Stimulated activated CD4-positive, alpha-beta T cell treated with anti-CD3 and anti-CD28 coated beads, Interleukin-2, amount 100 ng/mL, for 48 hours (primary cell): ENCODE measurements around the gene GDF3.
"Not testable (repeated sequence)": the region's sequence is repeated elsewhere in the genome, so short reads cannot be mapped to it uniquely, and the experiment has no call there.

Experiments used
- DNase-seq, 2 donors: peaks; one replicate each; pipeline ENCODE4 v3.0.0-alpha.2; 2020

Gene GDF3

DNA sequence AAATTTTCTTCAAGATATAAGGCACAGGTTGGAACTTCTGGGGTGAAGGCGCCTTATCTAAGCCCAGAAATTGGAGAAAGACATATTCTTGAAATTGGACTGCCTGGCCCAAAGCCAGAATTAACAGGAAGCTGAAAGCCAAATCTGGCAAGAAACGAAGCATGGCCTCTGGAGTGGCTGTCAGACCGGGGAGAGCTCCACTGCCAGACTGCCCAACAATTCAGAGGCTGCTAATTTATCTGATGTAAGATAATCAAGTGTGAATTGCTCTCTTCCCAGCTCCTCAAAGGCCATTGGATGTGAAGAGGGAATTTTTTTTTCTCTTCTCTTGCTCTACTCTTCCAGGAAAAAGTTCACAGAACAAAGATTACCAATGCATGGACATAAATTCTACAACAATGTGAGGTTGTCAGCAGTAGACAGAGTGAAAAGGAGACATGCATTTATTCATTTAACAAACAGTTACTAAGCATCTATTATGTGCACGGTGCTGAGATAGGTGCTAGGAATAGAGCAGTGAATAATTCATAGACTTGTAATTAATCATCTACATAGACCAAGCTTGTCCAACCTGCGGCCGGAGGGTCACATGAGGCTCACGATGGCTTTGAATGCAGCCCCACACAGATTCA, at the start of gene GDF3:
TSS of gene GDF3 (minus strand) at position 210 of the 632 bp plus-strand sequence. CDS start at position 163, 47 bp downstream.
- no peak for DNase-seq

GRCh38 chr12:7732993-7733392, 37.4 kb upstream of the GDF3 start:
- DNase-seq: no peak

- no peak for DNase-seq
Measured at GRCh38 chr12:7731486-7731885, 35.9 kb upstream of the GDF3 start.

DNA sequence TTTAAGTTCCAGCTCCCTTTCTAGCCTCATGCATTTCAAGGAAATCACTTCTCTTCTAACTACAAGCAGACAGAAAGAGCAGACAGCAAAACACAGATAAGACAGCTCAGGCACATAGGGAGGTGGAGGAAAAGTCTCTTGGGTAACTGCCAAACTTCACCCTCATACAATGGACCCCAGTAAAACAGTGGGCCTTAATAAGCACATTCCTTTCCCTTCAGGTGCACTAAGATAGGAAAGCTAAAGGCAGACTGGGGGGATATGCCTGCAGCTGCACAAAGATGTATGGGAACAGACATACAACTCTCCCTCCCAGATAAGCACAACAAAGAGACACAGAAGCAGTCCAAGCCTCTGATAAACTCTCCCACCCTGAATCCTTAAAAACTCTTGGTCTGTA, 35.4 kb upstream of the GDF3 start:
- DNase-seq: not testable (repeated sequence)

- DNase-seq: no peak
Measured at GRCh38 chr12:7729746-7730145, 34.2 kb upstream of the GDF3 start.

- DNase-seq: no peak
Measured at GRCh38 chr12:7723926-7724325, 28.4 kb upstream of the GDF3 start.

GRCh38 chr12:7719946-7720730, 24.6 kb upstream of the GDF3 start:
- no peak for DNase-seq

DNA sequence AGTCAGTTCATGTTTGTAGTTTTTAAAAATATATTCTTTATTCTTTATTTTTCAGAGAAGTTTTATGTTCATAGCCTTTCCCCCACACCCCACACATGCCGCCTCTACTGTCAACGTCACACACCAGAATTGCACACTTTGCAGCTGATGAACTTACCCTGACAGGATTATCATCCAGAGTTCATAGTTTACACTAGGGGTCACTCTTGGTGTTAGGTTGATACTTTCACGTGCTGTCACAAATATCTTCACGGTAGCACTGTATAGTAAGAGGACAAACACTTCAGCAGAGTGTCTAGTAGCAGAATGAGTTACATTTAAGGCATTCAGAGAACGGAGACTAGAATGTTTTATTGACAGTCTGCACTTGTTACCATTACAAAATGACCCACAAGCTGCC, 20.8 kb upstream of the GDF3 start:
- no peak for DNase-seq

DNA sequence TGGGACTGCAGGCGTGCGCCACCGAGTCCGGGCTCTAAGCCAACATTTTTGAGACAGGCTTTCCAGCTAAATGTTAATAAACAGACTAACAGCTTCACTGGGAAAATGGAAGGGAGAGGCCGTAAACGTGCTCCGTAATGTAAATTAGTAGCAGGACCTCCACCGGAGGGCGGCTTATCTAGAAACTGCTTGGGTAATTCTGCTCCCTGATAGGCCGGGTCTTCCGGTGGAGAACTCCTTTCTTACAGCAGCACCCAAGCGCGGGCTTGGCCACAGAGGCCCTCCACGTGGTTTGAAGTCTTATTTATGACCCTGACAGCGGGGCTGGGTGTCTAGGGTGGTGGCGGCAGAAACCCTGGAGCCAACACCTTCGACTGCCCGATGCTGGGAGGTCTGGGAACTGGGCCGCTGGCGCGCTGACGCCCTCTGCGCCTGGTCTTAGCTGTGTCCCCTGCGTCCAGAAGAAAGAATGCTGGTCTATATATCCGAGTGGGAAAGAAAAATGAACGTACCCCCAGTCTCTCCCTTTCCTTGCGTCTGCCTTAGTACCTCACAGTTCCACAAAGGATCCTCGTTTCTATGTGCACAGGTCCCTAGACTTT, 17.4 kb upstream of the GDF3 start:
- DNase-seq: no peak

DNA sequence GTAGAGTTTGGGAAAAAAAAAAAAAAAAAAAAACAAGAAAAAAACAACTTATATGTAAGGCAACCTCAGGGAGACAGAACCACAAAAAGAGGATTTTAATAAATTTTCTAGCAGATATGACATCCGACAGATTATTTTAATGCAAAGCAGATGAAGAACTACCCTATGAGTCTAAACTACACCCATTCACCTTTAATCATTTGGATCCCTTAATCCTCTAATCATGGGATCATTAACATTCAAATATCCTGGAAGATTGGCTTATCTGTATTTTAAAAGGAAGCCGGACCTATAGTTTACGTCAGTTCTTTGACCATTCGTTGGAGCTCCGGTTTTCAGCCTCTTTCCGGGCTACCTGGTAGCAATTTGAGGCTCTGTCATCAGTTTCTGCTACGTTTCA, 15.6 kb upstream of the GDF3 start, which contains the start of gene DPPA3:
TSS of gene DPPA3 (plus strand) at position 301 of the 400 bp plus-strand sequence. CDS start 138 bp downstream, outside the sequence.
- DNase-seq: no peak

DNA sequence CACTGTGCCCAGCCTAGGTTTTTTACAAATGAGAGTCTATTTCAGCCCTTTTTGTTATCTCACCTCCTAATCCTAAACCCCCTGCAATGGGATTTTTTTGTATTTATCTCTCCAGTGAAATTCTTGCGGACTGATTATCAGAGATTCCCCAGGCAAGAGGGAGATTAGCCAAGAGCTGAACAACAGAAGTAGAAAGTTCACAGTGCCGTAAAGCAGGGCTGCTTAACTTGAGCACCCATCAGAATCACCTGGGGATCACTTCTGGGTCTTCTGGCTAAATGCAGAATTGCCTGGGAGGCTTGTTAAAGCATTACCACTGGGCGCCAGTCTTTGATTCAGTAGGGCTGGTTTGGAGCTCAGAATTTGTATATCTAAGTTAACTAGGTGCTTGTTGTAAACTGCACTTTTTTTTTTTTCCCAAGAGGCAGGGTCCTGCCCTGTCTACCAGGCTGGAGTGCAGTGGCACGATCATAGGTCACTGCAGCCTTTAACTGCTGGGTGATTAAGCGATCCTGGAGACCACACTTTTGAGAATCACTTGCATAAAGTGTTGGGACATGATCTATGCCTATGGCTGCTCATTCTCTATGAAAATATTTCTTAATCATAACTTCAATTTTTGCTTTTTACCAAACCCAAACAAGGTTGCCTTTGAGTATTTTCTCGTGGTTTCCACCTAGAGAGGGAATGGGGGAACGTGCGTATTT, 14.5 kb upstream of the GDF3 start:
- no peak for DNase-seq

DNA sequence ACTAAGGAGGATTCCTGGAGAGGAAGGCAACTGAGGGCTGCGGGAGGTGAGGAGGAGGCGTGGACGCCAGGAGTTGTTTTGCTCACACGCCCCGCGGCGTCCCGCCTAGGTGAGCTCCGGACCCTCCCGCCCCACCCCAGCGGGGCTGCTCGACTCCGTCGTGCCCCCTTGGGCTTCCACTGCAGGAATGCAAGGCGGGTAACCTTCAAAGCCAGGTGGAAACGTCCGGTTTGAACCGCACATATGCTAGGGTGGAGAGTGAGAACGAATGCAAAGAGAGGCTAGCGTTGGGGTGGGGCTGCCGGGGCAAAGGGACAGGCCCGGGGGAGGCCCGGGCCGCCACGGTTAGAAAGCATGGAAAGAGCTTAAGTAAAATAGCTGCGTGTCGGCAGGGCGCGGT, 10.3 kb upstream of the GDF3 start:
- DNase-seq: no peak

- DNase-seq: no peak
Measured at GRCh38 chr12:7695237-7695560, 376 bp downstream of the GDF3 start.

DNA sequence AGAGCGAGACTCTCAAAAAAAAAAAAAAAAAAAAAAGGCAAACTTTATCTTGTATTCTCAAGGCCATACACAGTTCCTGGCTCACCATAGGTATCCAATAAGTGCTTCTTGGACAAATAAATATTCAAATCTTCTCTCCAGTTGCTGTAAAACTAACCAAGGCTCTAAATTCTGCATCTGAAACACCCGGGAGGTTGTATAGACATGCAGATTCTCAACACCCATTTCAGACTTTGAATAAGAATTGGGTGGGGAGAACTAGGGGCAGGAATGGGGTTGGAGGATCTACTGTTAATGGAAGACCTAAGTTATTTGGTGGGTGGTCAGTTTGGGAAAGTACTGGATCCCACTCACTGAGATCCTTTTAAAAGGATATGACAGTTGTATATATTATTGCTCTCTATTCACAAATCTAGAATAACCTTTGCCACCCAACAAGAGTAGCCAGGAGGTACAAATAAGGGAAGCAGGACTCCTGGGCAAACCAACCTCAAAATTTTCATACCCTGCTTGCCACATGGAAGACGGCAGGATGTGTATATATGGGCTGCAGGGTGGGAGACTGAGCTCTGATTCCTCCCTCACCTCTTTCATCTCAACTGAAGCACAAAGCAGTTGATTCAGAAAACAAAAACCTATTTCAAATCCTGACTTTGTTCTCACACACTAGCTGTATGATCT, 879 bp downstream of the GDF3 start:
- no peak for DNase-seq

DNA sequence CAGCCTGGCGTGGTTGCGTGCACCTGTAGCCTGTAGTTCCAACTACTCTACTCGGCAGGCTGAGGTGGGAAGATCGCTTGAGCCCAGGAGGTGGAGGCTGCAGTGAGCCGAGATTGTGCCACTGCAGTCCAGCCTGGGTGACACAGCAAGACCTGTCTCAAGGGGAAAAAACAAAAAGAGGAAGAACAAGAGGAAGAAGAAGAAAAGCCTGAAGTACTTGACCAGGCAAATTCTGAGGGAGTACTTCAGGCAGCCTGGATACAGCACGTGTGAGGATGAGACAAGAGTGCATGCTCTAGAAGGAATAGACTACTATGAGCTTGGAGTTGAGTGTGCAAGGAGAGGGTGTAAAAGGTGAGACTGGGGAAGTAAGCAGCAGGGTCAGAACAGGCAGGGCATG, 1.8 kb downstream of the GDF3 start:
- DNase-seq: no peak

DNA sequence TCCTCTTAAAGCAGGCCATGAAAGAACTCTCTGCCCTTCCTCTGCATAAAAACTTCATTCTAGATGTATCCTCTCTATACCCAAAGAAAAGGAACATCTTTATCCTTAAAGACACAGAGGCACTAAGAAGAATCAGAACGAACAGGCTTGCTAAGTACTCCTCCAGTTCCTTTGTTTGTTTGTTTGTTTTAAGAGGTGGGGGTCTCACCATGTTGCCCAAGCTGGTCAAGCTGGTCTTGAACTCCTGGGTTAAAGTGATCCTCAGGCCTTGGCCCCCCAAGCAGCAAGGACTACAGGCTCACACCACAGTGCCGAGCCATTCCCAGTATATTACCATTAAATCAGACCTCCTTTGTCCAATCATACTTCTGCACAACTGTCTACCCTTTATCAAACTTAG, 14.0 kb downstream of the GDF3 start:
- DNase-seq: no peak

GRCh38 chr12:7679251-7680045, 16.1 kb downstream of the GDF3 start:
- no peak for DNase-seq

DNA sequence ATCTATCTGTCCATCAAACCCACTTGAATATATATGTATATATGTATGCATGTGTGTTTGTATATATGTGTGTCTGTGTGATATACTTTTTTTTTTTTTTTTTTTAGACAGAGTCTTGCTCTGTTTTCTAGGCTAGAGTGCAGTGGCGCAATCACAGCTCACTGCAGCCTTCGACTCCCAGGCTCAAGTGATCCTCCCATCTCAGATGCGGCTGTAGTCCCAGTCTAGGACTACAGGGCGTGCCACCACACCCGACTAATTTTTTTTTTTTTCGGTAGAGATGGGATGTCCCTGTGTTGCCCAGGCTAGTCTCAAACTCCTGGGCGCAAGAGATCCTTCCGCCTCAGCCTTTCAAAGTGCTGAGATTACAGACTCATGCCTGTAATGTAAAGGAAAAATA, 16.8 kb downstream of the GDF3 start:
- no peak for DNase-seq

- not testable (repeated sequence) for DNase-seq
Measured at GRCh38 chr12:7677432-7677888, 18.1 kb downstream of the GDF3 start.

DNA sequence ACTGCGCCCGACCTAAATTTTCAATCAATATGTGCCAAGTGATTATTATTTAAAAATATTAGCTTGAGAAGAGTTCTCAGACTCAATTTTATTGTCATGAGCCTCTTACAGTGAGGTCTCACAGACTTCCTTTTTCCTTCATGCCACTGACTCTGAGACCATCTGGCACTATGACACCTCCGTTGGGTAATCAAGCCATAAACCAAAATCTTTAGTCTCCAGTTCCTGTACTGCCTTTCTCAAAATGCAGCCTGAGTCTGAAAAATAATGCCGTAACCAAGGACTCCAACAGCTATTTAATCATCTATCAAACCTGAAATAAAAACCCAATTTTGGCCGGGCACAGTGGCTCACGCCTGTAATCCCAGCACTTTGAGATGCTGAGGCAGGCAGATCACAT, 20.1 kb downstream of the GDF3 start:
- DNase-seq: not testable (repeated sequence)

- DNase-seq: no peak
Measured at GRCh38 chr12:7668171-7668570, 27.4 kb downstream of the GDF3 start.

DNA sequence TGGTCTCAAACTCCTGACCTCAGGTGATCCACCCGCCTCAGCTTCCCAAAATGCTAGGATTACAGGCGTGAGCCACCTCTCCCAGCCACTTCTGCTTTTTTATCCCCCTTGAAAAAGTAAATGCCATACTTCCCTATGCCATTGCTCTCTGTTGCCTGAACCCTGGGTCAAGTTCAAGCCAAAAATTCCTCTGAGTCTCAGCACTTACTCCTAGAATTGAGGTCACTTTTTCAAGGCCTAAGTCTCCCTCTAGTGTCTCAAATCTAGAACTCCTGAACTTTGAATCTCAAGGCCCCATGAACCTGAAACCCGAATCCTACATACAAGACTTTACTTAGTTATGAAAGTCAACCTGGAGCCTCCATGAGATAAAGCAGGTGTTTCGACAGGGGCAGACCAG, 28.4 kb downstream of the GDF3 start:
- no peak for DNase-seq
